Measurements from ENCODE around the gene TXNRD2. TPM values are rescaled to one million over a fixed set of nuclear protein-coding genes. Genes with fewer than 3 reads are reported as not detected.

The TXNRD2 gene
- total RNA-seq, 4 donors from 2014 or later: 19.5 to 34.5 (median 25.6) TPM

DNA sequence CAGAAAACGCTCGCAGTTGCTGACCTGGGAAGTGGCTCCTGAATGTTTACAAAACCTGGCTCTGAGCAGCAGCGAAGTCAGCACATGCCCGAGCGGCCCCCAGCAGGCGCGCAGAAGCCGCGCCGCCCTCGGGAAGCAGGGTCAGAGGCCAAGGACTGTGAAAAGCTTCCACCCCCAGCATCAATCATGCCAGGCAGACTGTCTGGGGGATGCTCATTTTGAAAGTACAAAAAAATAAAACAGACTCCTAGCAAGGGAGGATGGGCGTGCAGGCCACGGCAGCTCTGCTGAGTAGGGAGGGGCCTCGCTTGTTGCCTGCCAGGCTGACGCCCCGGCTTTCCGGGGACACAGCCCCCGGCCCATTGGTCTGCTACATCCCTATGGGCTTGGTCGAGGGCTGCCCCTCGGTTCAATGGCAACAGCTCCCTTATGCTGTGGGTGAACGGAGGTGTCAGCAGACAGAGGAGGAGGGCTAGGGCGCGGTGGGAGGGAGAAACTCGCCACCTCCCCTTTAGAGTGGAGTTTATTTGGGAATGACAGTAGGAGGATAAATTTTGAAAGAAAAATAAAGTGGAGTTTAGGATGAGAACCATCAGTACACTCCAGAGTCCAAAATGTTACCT is 49.2 kb downstream of the TXNRD2 start:
- no peaks in the 10 kb centered on the region for H3K27me3 ChIP-seq
- no peaks in the 10 kb centered on the region for H3K9me3 ChIP-seq
- peak overlapping the region in 1 of 3 donors; percentile 23 for H3K27ac ChIP-seq
- H3K36me3 ChIP-seq: peaks cover 3 to 14% of the 10 kb centered on the region in 2 donors
- H3K4me3 ChIP-seq (replicated peaks in 1 of 3): no peak overlapping the region
- no peak for TF ChIP-seq POLR2A (IDR thresholded peaks at IDR 0.05)
- TF ChIP-seq, protein P1, sequence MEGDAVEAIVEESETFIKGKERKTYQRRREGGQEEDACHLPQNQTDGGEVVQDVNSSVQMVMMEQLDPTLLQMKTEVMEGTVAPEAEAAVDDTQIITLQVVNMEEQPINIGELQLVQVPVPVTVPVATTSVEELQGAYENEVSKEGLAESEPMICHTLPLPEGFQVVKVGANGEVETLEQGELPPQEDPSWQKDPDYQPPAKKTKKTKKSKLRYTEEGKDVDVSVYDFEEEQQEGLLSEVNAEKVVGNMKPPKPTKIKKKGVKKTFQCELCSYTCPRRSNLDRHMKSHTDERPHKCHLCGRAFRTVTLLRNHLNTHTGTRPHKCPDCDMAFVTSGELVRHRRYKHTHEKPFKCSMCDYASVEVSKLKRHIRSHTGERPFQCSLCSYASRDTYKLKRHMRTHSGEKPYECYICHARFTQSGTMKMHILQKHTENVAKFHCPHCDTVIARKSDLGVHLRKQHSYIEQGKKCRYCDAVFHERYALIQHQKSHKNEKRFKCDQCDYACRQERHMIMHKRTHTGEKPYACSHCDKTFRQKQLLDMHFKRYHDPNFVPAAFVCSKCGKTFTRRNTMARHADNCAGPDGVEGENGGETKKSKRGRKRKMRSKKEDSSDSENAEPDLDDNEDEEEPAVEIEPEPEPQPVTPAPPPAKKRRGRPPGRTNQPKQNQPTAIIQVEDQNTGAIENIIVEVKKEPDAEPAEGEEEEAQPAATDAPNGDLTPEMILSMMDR (IDR thresholded peaks at IDR 0.05): no peak
- no peak for DNase-seq
- intact Hi-C loops (cut with DNase I): no loop called here
- no peaks in the 10 kb centered on the region for H3K4me1 ChIP-seq
- 62 to 81% methylated on average over 24 of the region's 24 CpGs for WGBS, 2 donors

GRCh38 chr22:19891317-19892256 is 50.0 kb downstream of the TXNRD2 start:
- no peak overlapping the region for H3K4me3 ChIP-seq (replicated peaks in 1 of 3)
- peaks cover 3 to 14% of the 10 kb centered on the region in 2 donors for H3K36me3 ChIP-seq
- WGBS, 2 donors: 48 to 59% methylated on average over 7 to 30 of the region's 32 CpGs
- H3K9me3 ChIP-seq: no peaks in the 10 kb centered on the region
- H3K4me1 ChIP-seq: no peaks in the 10 kb centered on the region
- intact Hi-C loops (cut with DNase I): no loop called here
- H3K27me3 ChIP-seq: no peaks in the 10 kb centered on the region
- peak overlapping the region in 1 of 3 donors; percentile 23 for H3K27ac ChIP-seq
- TF ChIP-seq POLR2A (IDR thresholded peaks at IDR 0.05): no peak
- TF ChIP-seq, protein P1 (IDR thresholded peaks at IDR 0.05): no peak
- peak in 1 of 2 donors; percentile 16 for DNase-seq

- DNase-seq: no peak
- 87 to 95% methylated on average over 9 to 17 of the region's 20 CpGs for WGBS, 2 donors
- Histone ChIP-seq H3K27ac (no peak overlapping the region), H3K9me3 (no peaks in the 10 kb centered on the region), H3K27me3 (no peaks in the 10 kb centered on the region), H3K4me3 (replicated peaks in 1 of 3) (no peak overlapping the region), H3K4me1 (no peaks in the 10 kb centered on the region), H3K36me3 (peaks cover 3 to 14% of the 10 kb centered on the region in 2 donors)
- intact Hi-C loops (cut with DNase I): no loop called here
- TF ChIP-seq, protein P1 (IDR thresholded peaks at IDR 0.05): no peak
- TF ChIP-seq POLR2A (IDR thresholded peaks at IDR 0.05): no peak
These were observed 50.9 kb downstream of the TXNRD2 start for GRCh38 chr22:19890502-19891316.

DNA sequence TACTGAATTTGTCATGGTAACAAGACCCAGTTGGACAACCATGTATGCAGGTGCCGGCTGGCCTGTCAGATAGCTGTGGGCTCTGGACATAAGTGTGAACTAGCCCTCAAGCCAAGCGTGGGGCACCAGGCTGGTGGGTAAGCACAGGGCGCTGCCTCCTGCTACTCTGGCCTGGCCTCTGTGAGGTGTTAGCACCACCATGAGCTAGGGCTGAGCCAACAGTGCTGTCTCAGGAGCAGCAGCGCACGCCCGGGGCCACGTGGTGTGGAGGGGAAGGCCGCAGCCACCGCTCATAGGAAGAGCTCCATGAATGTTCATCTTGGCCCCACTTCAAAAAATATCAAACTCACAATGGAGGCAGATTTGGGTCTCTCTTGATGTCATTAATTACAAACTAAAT is 51.7 kb downstream of the TXNRD2 start:
- H3K4me3 ChIP-seq (replicated peaks in 1 of 3): no peak overlapping the region
- H3K9me3 ChIP-seq: no peaks in the 10 kb centered on the region
- TF ChIP-seq, protein P1 (IDR thresholded peaks at IDR 0.05): no peak
- TF ChIP-seq POLR2A (IDR thresholded peaks at IDR 0.05): no peak
- no peak for DNase-seq
- peaks cover under 1 to 10% of the 10 kb centered on the region in 2 donors for H3K36me3 ChIP-seq
- H3K27ac ChIP-seq: no peak overlapping the region
- intact Hi-C loops (cut with DNase I): no loop called here
- 92 to 95% methylated on average over 9 of the region's 9 CpGs for WGBS, 2 donors
- H3K27me3 ChIP-seq: no peaks in the 10 kb centered on the region
- H3K4me1 ChIP-seq: no peaks in the 10 kb centered on the region

All from thyroid gland (tissue), 4 donors.